Brain microvascular endothelial cell (primary cell): ENCODE measurements around the gene MYO18B.

ENCODE experiments used
- DNase-seq: peaks from one replicate; pipeline ENCODE4 v3.0.0-alpha.2; 2020
- H3K27ac ChIP-seq: fragments of 250-450 bp; sonication (Bioruptor Pico); 2 replicates; pipeline ENCODE4 v1.5.1; 2020; ENCODE audit warnings: mild to moderate bottlenecking, moderate library complexity
- H3K27me3 ChIP-seq: fragments of 250-450 bp; sonication (Bioruptor Pico); replicated peaks from 2 replicates; pipeline ENCODE4 v1.5.1; 2020; ENCODE audit warnings: mild to moderate bottlenecking
- H3K36me3 ChIP-seq: fragments of 250-450 bp; sonication (Bioruptor Pico); replicated peaks from 2 replicates; pipeline ENCODE4 v1.5.1; 2020; ENCODE audit warnings: mild to moderate bottlenecking
- H3K4me3 ChIP-seq: 2 replicates; pipeline ENCODE4 v1.5.1; 2011; ENCODE audit warnings: low read depth, mild to moderate bottlenecking, control low read depth, low read length, moderate library complexity
- in situ Hi-C: cut with HindIII; loops from 2 replicates; pipeline ENCODE4 v1.10.0; 2017; ENCODE audit warnings: low sequenced_read_pairs, low pct_ligation_motif_present
- TF ChIP-seq, protein P1 (sequence below): IDR thresholded peaks from 2 replicates; pipeline ENCODE4 v1.5.1; 2011; ENCODE audit warnings: low read depth, mild to moderate bottlenecking, moderate library complexity, low read length, control low read depth, inconsistent platforms; ENCODE audit errors: missing control alignments

Gene MYO18B

GRCh38 chr22:25800766-25801165 is 58.8 kb downstream of the MYO18B start:
- no peak overlapping the region for H3K4me3 ChIP-seq
- no peaks in the 10 kb centered on the region for H3K36me3 ChIP-seq
- no peak overlapping the region for H3K27ac ChIP-seq
- no peaks in the 10 kb centered on the region for H3K27me3 ChIP-seq
- TF ChIP-seq, protein P1, sequence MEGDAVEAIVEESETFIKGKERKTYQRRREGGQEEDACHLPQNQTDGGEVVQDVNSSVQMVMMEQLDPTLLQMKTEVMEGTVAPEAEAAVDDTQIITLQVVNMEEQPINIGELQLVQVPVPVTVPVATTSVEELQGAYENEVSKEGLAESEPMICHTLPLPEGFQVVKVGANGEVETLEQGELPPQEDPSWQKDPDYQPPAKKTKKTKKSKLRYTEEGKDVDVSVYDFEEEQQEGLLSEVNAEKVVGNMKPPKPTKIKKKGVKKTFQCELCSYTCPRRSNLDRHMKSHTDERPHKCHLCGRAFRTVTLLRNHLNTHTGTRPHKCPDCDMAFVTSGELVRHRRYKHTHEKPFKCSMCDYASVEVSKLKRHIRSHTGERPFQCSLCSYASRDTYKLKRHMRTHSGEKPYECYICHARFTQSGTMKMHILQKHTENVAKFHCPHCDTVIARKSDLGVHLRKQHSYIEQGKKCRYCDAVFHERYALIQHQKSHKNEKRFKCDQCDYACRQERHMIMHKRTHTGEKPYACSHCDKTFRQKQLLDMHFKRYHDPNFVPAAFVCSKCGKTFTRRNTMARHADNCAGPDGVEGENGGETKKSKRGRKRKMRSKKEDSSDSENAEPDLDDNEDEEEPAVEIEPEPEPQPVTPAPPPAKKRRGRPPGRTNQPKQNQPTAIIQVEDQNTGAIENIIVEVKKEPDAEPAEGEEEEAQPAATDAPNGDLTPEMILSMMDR: no peak
- in situ Hi-C loops: no loop called here
- DNase-seq: no peak

- H3K27ac ChIP-seq: no peak overlapping the region
- in situ Hi-C loops: no loop called here
- TF ChIP-seq, protein P1: no peak
Observed at GRCh38 chr22:25802018-25802417, 60.0 kb downstream of the MYO18B start.

GRCh38 chr22:25804676-25805075 is 62.7 kb downstream of the MYO18B start:
- H3K36me3 ChIP-seq: no peaks in the 10 kb centered on the region
- TF ChIP-seq, protein P1: no peak
- in situ Hi-C loops: no loop called here
- no peaks in the 10 kb centered on the region for H3K27me3 ChIP-seq
- H3K4me3 ChIP-seq: no peak overlapping the region
- no peak overlapping the region for H3K27ac ChIP-seq
- DNase-seq: no peak

More at GRCh38 chr22:25802018-25802417, 60.0 kb downstream of the MYO18B start:
- DNase-seq: no peak
- H3K27me3 ChIP-seq: no peaks in the 10 kb centered on the region
- H3K36me3 ChIP-seq: no peaks in the 10 kb centered on the region
- H3K4me3 ChIP-seq: no peak overlapping the region

DNA sequence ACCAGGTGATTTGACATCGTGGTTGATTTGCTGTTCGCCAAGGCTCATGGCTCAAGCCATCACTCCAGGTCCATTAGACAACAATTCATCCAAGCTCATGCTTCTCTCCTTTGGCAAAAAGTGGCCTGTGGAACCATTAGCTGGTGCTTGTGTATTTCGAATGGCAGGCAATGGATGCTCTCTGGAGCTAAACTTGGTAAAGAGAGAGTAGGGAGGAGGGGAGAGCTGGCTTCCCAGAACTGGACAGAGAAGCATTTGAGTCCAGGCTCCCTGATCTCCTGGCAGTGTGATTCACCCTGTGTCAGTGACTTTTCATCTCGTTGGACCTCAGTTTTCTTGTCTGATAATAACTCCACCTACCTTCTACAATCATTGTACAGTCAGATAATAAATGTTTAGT is 64.6 kb downstream of the MYO18B start:
- Histone ChIP-seq H3K27me3 (no peaks in the 10 kb centered on the region), H3K27ac (no peak overlapping the region), H3K36me3 (no peaks in the 10 kb centered on the region), H3K4me3 (no peak overlapping the region)
- in situ Hi-C loops: no loop called here
- TF ChIP-seq, protein P1: no peak
- no peak for DNase-seq

DNA sequence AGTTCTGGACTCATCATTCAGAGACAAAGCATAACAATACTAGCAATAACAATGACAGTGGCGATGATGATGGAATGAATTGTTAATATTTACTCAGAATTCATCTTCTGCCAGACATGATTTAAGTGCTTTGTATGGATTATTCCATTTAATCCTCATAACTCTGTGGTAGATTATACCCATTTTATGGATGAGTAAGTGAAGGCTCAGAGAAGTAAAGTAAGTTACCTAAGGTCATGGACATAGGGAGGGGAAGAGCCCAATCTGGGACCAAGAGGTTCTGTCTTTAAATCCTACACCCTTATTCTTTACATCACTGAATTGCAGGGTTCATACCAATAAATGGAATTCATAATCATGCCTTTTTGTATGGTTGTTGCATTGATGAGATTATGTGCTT is 72.7 kb downstream of the MYO18B start:
- Histone ChIP-seq H3K36me3 (no peaks in the 10 kb centered on the region), H3K27me3 (no peaks in the 10 kb centered on the region), H3K27ac (no peak overlapping the region), H3K4me3 (no peak overlapping the region)
- TF ChIP-seq, protein P1: no peak
- no peak for DNase-seq
- in situ Hi-C loops: no loop called here

GRCh38 chr22:25815561-25815960 is 73.6 kb downstream of the MYO18B start:
- TF ChIP-seq, protein P1: no peak
- H3K36me3 ChIP-seq: no peaks in the 10 kb centered on the region
- H3K4me3 ChIP-seq: no peak overlapping the region
- no peak for DNase-seq
- H3K27ac ChIP-seq: no peak overlapping the region
- H3K27me3 ChIP-seq: no peaks in the 10 kb centered on the region
- in situ Hi-C loops: no loop called here
